HEK293 (cell line): ENCODE measurements around the gene EML3.

ENCODE experiments used
- CTCF ChIA-PET: fragments of 350-600 bp; formaldehyde crosslinking; extraction: SDS; loops from one replicate; lab custom pipeline; 2021; ENCODE audit warnings: antibody characterized with exemption; lab: Yijun Ruan, JAX
- POLR2A ChIA-PET: fragments of 300-600 bp; formaldehyde crosslinking; extraction: SDS; loops from one replicate; lab custom pipeline; 2020; ENCODE audit warnings: antibody characterized with exemption, inconsistent platforms; lab: Yijun Ruan, JAX
- H3K27ac ChIP-seq: fragments of 200-500 bp; sonication (Bioruptor generic); 2 replicates; pipeline ENCODE4 v1.5.1; 2014; ENCODE audit warnings: low read depth, low read length, control low read depth, inconsistent platforms; ENCODE audit errors: extremely low read depth
- H3K36me3 ChIP-seq, 2 experiments: fragments of 200-500 bp in 1 of 2; sonication (Bioruptor generic) in 1 of 2; 1 replicate in 1 of 2; 2 replicates in 1 of 2; pipeline ENCODE4 v1.5.1; 2014 to 2017; ENCODE audit warnings: inconsistent platforms in 2 of 2, low read length in 2 of 2; ENCODE audit not compliant: control insufficient read depth in 2 of 2, insufficient read depth in 1 of 2
- H3K4me1 ChIP-seq: fragments of 200-500 bp; sonication (Bioruptor generic); 2 replicates; pipeline ENCODE4 v1.5.1; 2014; ENCODE audit warnings: mild to moderate bottlenecking, low read length, inconsistent platforms; ENCODE audit not compliant: control insufficient read depth, insufficient read depth
- H3K4me3 ChIP-seq: 2 replicates; pipeline ENCODE4 v1.5.1; 2011; ENCODE audit warnings: low read depth, mild to moderate bottlenecking, control low read depth, low read length, moderate library complexity
- H3K9me3 ChIP-seq: fragments of 200-500 bp; sonication (Bioruptor generic); 2 replicates; pipeline ENCODE4 v1.5.1; 2014; ENCODE audit warnings: low read depth, low read length, inconsistent platforms; ENCODE audit not compliant: control insufficient read depth, insufficient read depth
- EGR2 ChIP-seq: fragments of 450-650 bp; formaldehyde crosslinking; IDR thresholded peaks from 2 replicates; pipeline ENCODE4 v1.5.1; 2016; ENCODE audit warnings: low read depth, missing biosample characterization, missing genetic modification characterization
- FEZF1 ChIP-seq: fragments of 450-650 bp; formaldehyde crosslinking; IDR thresholded peaks from 2 replicates; pipeline ENCODE4 v1.5.1; 2016; ENCODE audit warnings: missing biosample characterization, missing genetic modification characterization
- KLF9 ChIP-seq: fragments of 450-650 bp; formaldehyde crosslinking; IDR thresholded peaks from 2 replicates; pipeline ENCODE4 v1.5.1; 2016; ENCODE audit warnings: missing biosample characterization, missing genetic modification characterization, low read depth
- MYNN ChIP-seq: fragments of 450-650 bp; formaldehyde crosslinking; IDR thresholded peaks from 2 replicates; pipeline ENCODE4 v1.5.1; 2016; ENCODE audit warnings: missing biosample characterization, missing genetic modification characterization, borderline replicate concordance
- SCRT1 ChIP-seq: fragments of 450-650 bp; formaldehyde crosslinking; IDR thresholded peaks from 2 replicates; pipeline ENCODE4 v1.5.1; 2016; ENCODE audit warnings: missing biosample characterization, missing genetic modification characterization, borderline replicate concordance
- ZBTB17 ChIP-seq: fragments of 450-650 bp; formaldehyde crosslinking; IDR thresholded peaks from 2 replicates; pipeline ENCODE4 v1.5.1; 2016; ENCODE audit warnings: missing biosample characterization, missing genetic modification characterization
- ZBTB44 ChIP-seq: fragments of 450-650 bp; IDR thresholded peaks from 2 replicates; pipeline ENCODE4 v1.5.1; 2018; ENCODE audit warnings: missing biosample characterization, mild to moderate bottlenecking, missing genetic modification characterization
- ZNF184 ChIP-seq: fragments of 450-650 bp; IDR thresholded peaks from 2 replicates; pipeline ENCODE4 v1.5.1; 2018; ENCODE audit warnings: missing biosample characterization, mild to moderate bottlenecking, missing genetic modification characterization
- ZNF221 ChIP-seq: fragments of 450-650 bp; formaldehyde crosslinking; IDR thresholded peaks from 2 replicates; pipeline ENCODE4 v1.5.1; 2017; ENCODE audit warnings: missing biosample characterization, missing genetic modification characterization, borderline replicate concordance
- ZNF223 ChIP-seq: fragments of 450-650 bp; formaldehyde crosslinking; IDR thresholded peaks from 2 replicates; pipeline ENCODE4 v1.5.1; 2016; ENCODE audit warnings: missing biosample characterization, missing genetic modification characterization
- ZNF239 ChIP-seq: fragments of 450-650 bp; formaldehyde crosslinking; IDR thresholded peaks from 2 replicates; pipeline ENCODE4 v1.5.1; 2016; ENCODE audit warnings: missing biosample characterization, missing genetic modification characterization
- ZNF280D ChIP-seq: fragments of 450-650 bp; formaldehyde crosslinking; IDR thresholded peaks from 2 replicates; pipeline ENCODE4 v1.5.1; 2016; ENCODE audit warnings: missing biosample characterization, missing genetic modification characterization
- ZNF391 ChIP-seq: fragments of 450-650 bp; formaldehyde crosslinking; IDR thresholded peaks from 2 replicates; pipeline ENCODE4 v1.5.1; 2016; ENCODE audit warnings: low read depth, missing biosample characterization, missing genetic modification characterization, borderline replicate concordance
- ZNF423 ChIP-seq: fragments of 450-650 bp; formaldehyde crosslinking; IDR thresholded peaks from 2 replicates; pipeline ENCODE4 v1.5.1; 2016; ENCODE audit warnings: missing biosample characterization, missing genetic modification characterization
- ZNF530 ChIP-seq: fragments of 450-650 bp; formaldehyde crosslinking; IDR thresholded peaks from 2 replicates; pipeline ENCODE4 v1.5.1; 2016; ENCODE audit warnings: low read depth, missing biosample characterization, missing genetic modification characterization
- ZNF571 ChIP-seq: fragments of 450-650 bp; formaldehyde crosslinking; IDR thresholded peaks from 2 replicates; pipeline ENCODE4 v1.5.0; 2017; ENCODE audit warnings: missing biosample characterization, missing genetic modification characterization
- ZNF596 ChIP-seq: fragments of 450-650 bp; IDR thresholded peaks from 2 replicates; pipeline ENCODE4 v1.5.0; 2018; ENCODE audit warnings: missing biosample characterization, mild to moderate bottlenecking, missing genetic modification characterization, moderate library complexity
- ZNF600 ChIP-seq: fragments of 450-650 bp; formaldehyde crosslinking; IDR thresholded peaks from 2 replicates; pipeline ENCODE4 v1.5.1; 2016; ENCODE audit warnings: missing biosample characterization, missing genetic modification characterization
- ZNF621 ChIP-seq: fragments of 450-650 bp; formaldehyde crosslinking; IDR thresholded peaks from 2 replicates; pipeline ENCODE4 v1.5.1; 2017; ENCODE audit warnings: missing biosample characterization, missing genetic modification characterization
- ZNF623 ChIP-seq: fragments of 450-650 bp; formaldehyde crosslinking; IDR thresholded peaks from 2 replicates; pipeline ENCODE4 v1.5.1; 2016; ENCODE audit warnings: missing biosample characterization, missing genetic modification characterization
- ZNF629 ChIP-seq: fragments of 450-650 bp; formaldehyde crosslinking; IDR thresholded peaks from 2 replicates; pipeline ENCODE4 v1.5.1; 2017; ENCODE audit warnings: missing biosample characterization, missing genetic modification characterization
- ZNF654 ChIP-seq: fragments of 450-650 bp; formaldehyde crosslinking; IDR thresholded peaks from 2 replicates; pipeline ENCODE4 v1.5.1; 2016; ENCODE audit warnings: low read depth, missing biosample characterization, missing genetic modification characterization
- ZNF677 ChIP-seq: fragments of 450-650 bp; IDR thresholded peaks from 2 replicates; pipeline ENCODE4 v1.5.0; 2018; ENCODE audit warnings: missing biosample characterization, mild to moderate bottlenecking, missing genetic modification characterization, moderate library complexity
- ZNF692 ChIP-seq: fragments of 450-650 bp; formaldehyde crosslinking; IDR thresholded peaks from 2 replicates; pipeline ENCODE4 v1.5.1; 2016; ENCODE audit warnings: missing biosample characterization, missing genetic modification characterization
- ZNF747 ChIP-seq: fragments of 450-650 bp; formaldehyde crosslinking; IDR thresholded peaks from 2 replicates; pipeline ENCODE4 v1.5.1; 2016; ENCODE audit warnings: missing biosample characterization, missing genetic modification characterization
- ZNF777 ChIP-seq: fragments of 450-650 bp; formaldehyde crosslinking; IDR thresholded peaks from 2 replicates; pipeline ENCODE4 v1.5.1; 2017; ENCODE audit warnings: missing biosample characterization, missing genetic modification characterization, borderline replicate concordance
- TF ChIP-seq, protein P1 (sequence below): fragments of 450-650 bp; formaldehyde crosslinking; IDR thresholded peaks from 2 replicates; pipeline ENCODE4 v1.5.1; 2017; ENCODE audit warnings: missing biosample characterization, missing genetic modification characterization
- TF ChIP-seq, protein P2 (sequence below): fragments of 450-650 bp; formaldehyde crosslinking; IDR thresholded peaks from 2 replicates; pipeline ENCODE4 v1.5.1; 2016; ENCODE audit warnings: missing biosample characterization, missing genetic modification characterization

Gene EML3

GRCh38 chr11:62558669-62559068 is 53.9 kb downstream of the EML3 start (continued):
- TF ChIP-seq ZBTB44 (tag by site-specific recombination) (no peak), ZNF423 (tag by site-specific recombination) (no peak), MYNN (tag by site-specific recombination) (no peak), ZBTB17 (no peak)
- TF ChIP-seq, protein P1, sequence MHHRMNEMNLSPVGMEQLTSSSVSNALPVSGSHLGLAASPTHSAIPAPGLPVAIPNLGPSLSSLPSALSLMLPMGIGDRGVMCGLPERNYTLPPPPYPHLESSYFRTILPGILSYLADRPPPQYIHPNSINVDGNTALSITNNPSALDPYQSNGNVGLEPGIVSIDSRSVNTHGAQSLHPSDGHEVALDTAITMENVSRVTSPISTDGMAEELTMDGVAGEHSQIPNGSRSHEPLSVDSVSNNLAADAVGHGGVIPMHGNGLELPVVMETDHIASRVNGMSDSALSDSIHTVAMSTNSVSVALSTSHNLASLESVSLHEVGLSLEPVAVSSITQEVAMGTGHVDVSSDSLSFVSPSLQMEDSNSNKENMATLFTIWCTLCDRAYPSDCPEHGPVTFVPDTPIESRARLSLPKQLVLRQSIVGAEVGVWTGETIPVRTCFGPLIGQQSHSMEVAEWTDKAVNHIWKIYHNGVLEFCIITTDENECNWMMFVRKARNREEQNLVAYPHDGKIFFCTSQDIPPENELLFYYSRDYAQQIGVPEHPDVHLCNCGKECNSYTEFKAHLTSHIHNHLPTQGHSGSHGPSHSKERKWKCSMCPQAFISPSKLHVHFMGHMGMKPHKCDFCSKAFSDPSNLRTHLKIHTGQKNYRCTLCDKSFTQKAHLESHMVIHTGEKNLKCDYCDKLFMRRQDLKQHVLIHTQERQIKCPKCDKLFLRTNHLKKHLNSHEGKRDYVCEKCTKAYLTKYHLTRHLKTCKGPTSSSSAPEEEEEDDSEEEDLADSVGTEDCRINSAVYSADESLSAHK, result no peak
- TF ChIP-seq, all 188 proteins: peak for 0

GRCh38 chr11:62556875-62557631 is 55.5 kb downstream of the EML3 start:
- Histone ChIP-seq H3K27ac (peak overlapping the region; percentile 53; the same call in 1 of the 2 replicates), H3K4me1 (peaks cover 6% of the 10 kb centered on the region; the same call in 1 of the 2 replicates), H3K36me3 (peaks cover 9 to 54% of the 10 kb centered on the region in 2 experiments; a peak in 2 of 3 replicates), H3K9me3 (no peaks in the 10 kb centered on the region), H3K4me3 (no peak overlapping the region)
- ChIA-PET POLR2A (interaction anchor here (0.6 to 5.7 kb wide), 10 partner anchors 9 to 330 kb away, joined by 3 to 53 read pairs (median 6); partner anchors contain the start of genes AHNAK, EEF1G and TUT1), CTCF (interaction anchor here (0.6 to 5.2 kb wide), 7 partner anchors 13 to 179 kb away, joined by 3 to 80 read pairs (median 4); no protein-coding TSS in a partner anchor)
- TF ChIP-seq ZNF777 (tag by site-specific recombination) (no peak), ZNF223 (tag by site-specific recombination) (no peak), ZNF621 (tag by site-specific recombination) (no peak), ZNF600 (tag by site-specific recombination) (peak; percentile 20; the same call in 1 of the 2 replicates), ZNF280D (no peak), ZNF184 (tag by site-specific recombination) (no peak), ZNF677 (tag by site-specific recombination) (no peak), EGR2 (tag by site-specific recombination) (no peak), FEZF1 (tag by site-specific recombination) (0 out of 2 replicates have a peak, but pooled peaks have one; percentile 13), ZNF747 (tag by site-specific recombination) (no peak), SCRT1 (tag by site-specific recombination) (no peak), KLF9 (tag by site-specific recombination) (no peak), ZNF221 (tag by site-specific recombination) (no peak), ZNF623 (no peak), ZNF423 (tag by site-specific recombination) (no peak), ZNF239 (tag by site-specific recombination) (no peak), ZNF654 (tag by site-specific recombination) (no peak), ZNF571 (tag by site-specific recombination) (no peak), ZNF391 (tag by site-specific recombination) (no peak), ZNF692 (tag by site-specific recombination) (no peak), ZNF530 (tag by site-specific recombination) (no peak), ZNF629 (tag by site-specific recombination) (no peak), ZNF596 (tag by site-specific recombination) (no peak)
- TF ChIP-seq, protein P2, sequence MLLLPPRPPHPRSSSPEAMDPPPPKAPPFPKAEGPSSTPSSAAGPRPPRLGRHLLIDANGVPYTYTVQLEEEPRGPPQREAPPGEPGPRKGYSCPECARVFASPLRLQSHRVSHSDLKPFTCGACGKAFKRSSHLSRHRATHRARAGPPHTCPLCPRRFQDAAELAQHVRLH (tag by site-specific recombination), result no peak
